Measurements from ENCODE around the gene YWHAQ. TPM values are rescaled to one million over a fixed set of nuclear protein-coding genes. Genes with fewer than 3 reads are reported as not detected.
"Not testable (repeated sequence)": the region's sequence is repeated elsewhere in the genome, so short reads cannot be mapped to it uniquely, and the experiment has no call there.

Gene YWHAQ
- total RNA-seq, 4 donors from 2014 or later: 141 to 442 (median 227) TPM

GRCh38 chr2:9554921-9555296, 75.9 kb downstream of the YWHAQ start:
- intact Hi-C loops (cut with DNase I): no loop called here
- no peak for TF ChIP-seq CTCF (IDR thresholded peaks at IDR 0.05)
- peak in 1 of 4 donors; percentile 13 for TF ChIP-seq POLR2A (IDR thresholded peaks at IDR 0.05)
- WGBS, 2 donors: 1% methylated on average over 9 of the region's 9 CpGs
- H3K36me3 ChIP-seq: peaks cover 0 to 7% (median 0%) of the 10 kb centered on the region in 3 donors
- H3K27ac ChIP-seq: peak overlapping the region; percentile 96 to 100 (median 99)
- no peaks in the 10 kb centered on the region for H3K9me3 ChIP-seq
- H3K27me3 ChIP-seq: no peaks in the 10 kb centered on the region
- DNase-seq: no peak
- peak overlapping the region; percentile 53 to 97 (median 89) for H3K4me3 ChIP-seq
- H3K4me1 ChIP-seq: peaks cover 32 to 73% (median 45%) of the 10 kb centered on the region in 3 donors

- DNase-seq: no peak
- H3K4me3 ChIP-seq: peak overlapping the region in 1 of 4 donors; percentile 19
- H3K27ac ChIP-seq: peak overlapping the region; percentile 64 to 100 (median 91)
- intact Hi-C loops (cut with DNase I): no loop called here
- peaks cover 40 to 85% (median 55%) of the 10 kb centered on the region in 3 donors for H3K4me1 ChIP-seq
- H3K9me3 ChIP-seq: no peaks in the 10 kb centered on the region
- H3K36me3 ChIP-seq: no peaks in the 10 kb centered on the region
- WGBS, 2 donors: 6 to 10% methylated on average over 2 of the region's 2 CpGs
- TF ChIP-seq CTCF (IDR thresholded peaks at IDR 0.05) (no peak), POLR2A (IDR thresholded peaks at IDR 0.05) (no peak)
- no peaks in the 10 kb centered on the region for H3K27me3 ChIP-seq
Observed at GRCh38 chr2:9552219-9553178, 78.3 kb downstream of the YWHAQ start.

- H3K4me1 ChIP-seq: peaks cover 40 to 84% (median 53%) of the 10 kb centered on the region in 3 donors
- H3K4me3 ChIP-seq; H3K27me3 ChIP-seq; DNase-seq; intact Hi-C loops (cut with DNase I); H3K36me3 ChIP-seq; H3K9me3 ChIP-seq: not testable (repeated sequence)
- WGBS, 2 donors: 65 to 76% methylated on average over 7 of the region's 7 CpGs
- peak overlapping the region; percentile 57 to 100 (median 74) for H3K27ac ChIP-seq
Observed at GRCh38 chr2:9550859-9551391, 79.9 kb downstream of the YWHAQ start.

- Histone ChIP-seq H3K27ac (peak overlapping the region in 2 of 4 donors; percentile 31 to 100), H3K4me3 (no peak overlapping the region), H3K9me3 (no peaks in the 10 kb centered on the region), H3K27me3 (no peaks in the 10 kb centered on the region), H3K36me3 (no peaks in the 10 kb centered on the region), H3K4me1 (peaks cover 38 to 91% (median 57%) of the 10 kb centered on the region in 3 donors)
- WGBS, 2 donors: 82 to 90% methylated on average over 9 of the region's 9 CpGs
- no peak for TF ChIP-seq CTCF (IDR thresholded peaks at IDR 0.05)
- TF ChIP-seq POLR2A (IDR thresholded peaks at IDR 0.05): no peak
- DNase-seq: no peak
- intact Hi-C loops (cut with DNase I): no loop called here
Observed at GRCh38 chr2:9549420-9549819, 81.4 kb downstream of the YWHAQ start.

- intact Hi-C loops (cut with DNase I): no loop called here
- no peaks in the 10 kb centered on the region for H3K9me3 ChIP-seq
- peaks cover 35 to 91% (median 48%) of the 10 kb centered on the region in 3 donors for H3K4me1 ChIP-seq
- peak overlapping the region in 1 of 4 donors; percentile 19 for H3K4me3 ChIP-seq
- H3K27me3 ChIP-seq: no peaks in the 10 kb centered on the region
- no peak for DNase-seq
- TF ChIP-seq POLR2A (IDR thresholded peaks at IDR 0.05) (no peak), CTCF (IDR thresholded peaks at IDR 0.05) (no peak)
- H3K36me3 ChIP-seq: no peaks in the 10 kb centered on the region
- H3K27ac ChIP-seq: peak overlapping the region in 3 of 4 donors; percentile 9 to 31 (median 30)
- 61 to 67% methylated on average over 2 of the region's 2 CpGs for WGBS, 2 donors
Observed at GRCh38 chr2:9548506-9548905, 82.3 kb downstream of the YWHAQ start.

Data from esophagus squamous epithelium (tissue), 5 donors.